Measurements from ENCODE around the gene FARP1. TPM values are rescaled to one million over a fixed set of nuclear protein-coding genes. Genes with fewer than 3 reads are reported as not detected.

The FARP1 gene
- polyA plus RNA-seq, 1 of the 3 experiments (the other 2 are of a cell fraction) = 12.0 TPM

GRCh38 chr13:98504371-98504963 is 361.6 kb downstream of the FARP1 start:
- TF ChIP-seq IRF3 (IDR thresholded peaks at IDR 0.05; ENCODE audit: low read depth, low read length) (no peak), MEF2A (IDR thresholded peaks at IDR 0.05; ENCODE audit: borderline replicate concordance, low read depth) (no peak), USF2 (IDR thresholded peaks at IDR 0.05; ENCODE audit: borderline replicate concordance, low read depth, low read length) (no peak), RFX5 (IDR thresholded peaks at IDR 0.05; ENCODE audit: low read length) (no peak), REST (IDR thresholded peaks at IDR 0.05; ENCODE audit: low read depth, low read length) (no peak), FOSL2 (IDR thresholded peaks at IDR 0.05; ENCODE audit: borderline replicate concordance, low read depth) (no peak), NRF1 (IDR thresholded peaks at IDR 0.05; ENCODE audit: low read depth, low read length) (no peak), YY1 (IDR thresholded peaks at IDR 0.05; ENCODE audit: low read depth) (no peak), MAX (IDR thresholded peaks at IDR 0.05; ENCODE audit: low read depth) (no peak), MXI1 (IDR thresholded peaks at IDR 0.05; ENCODE audit: low read depth, low read length) (no peak), ZBTB33 (IDR thresholded peaks at IDR 0.05; ENCODE audit: borderline replicate concordance, low read depth) (no peak)
- CTCF ChIA-PET = interaction anchor here (0.9 to 1.3 kb wide), 3 partner anchors 8 to 336 kb away, joined by 3 to 6 read pairs (median 3); no protein-coding TSS in a partner anchor
- no peaks in the 10 kb centered on the region for H3K9me2 ChIP-seq
- H3K27me3 ChIP-seq (ENCODE audit: insufficient read depth) = no peaks in the 10 kb centered on the region
- WGBS (ENCODE audit: low lambda C conversion rate) = 96% methylated on average over 12 of the region's 12 CpGs
- H3K4me1 ChIP-seq (ENCODE audit: control insufficient read depth in 1 of 2, insufficient read depth in 2 of 2, low read depth in 1 of 2, low read length in 1 of 2) = peaks cover 24 to 40% of the 10 kb centered on the region in 2 experiments; a peak in 3 of 4 replicates
- H3K4me2 ChIP-seq = no peak overlapping the region; the same call in 1 of the 2 replicates
- H3K4me3 ChIP-seq (ENCODE audit: low read depth in 2 of 2, low read length in 1 of 2) = no peak overlapping the region
- peaks cover 76% of the 10 kb centered on the region for H3K79me2 ChIP-seq (ENCODE audit: insufficient read depth)
- peaks cover 22% of the 10 kb centered on the region for H4K20me1 ChIP-seq (ENCODE audit: insufficient read depth)
- H3F3A ChIP-seq (replicated peaks; ENCODE audit: insufficient read depth) = no peaks in the 10 kb centered on the region
- no peak overlapping the region for H3K27ac ChIP-seq (ENCODE audit: low read depth in 2 of 2, low read length in 1 of 2)
- DNase-seq = no peak
- H3K9me3 ChIP-seq = no peaks in the 10 kb centered on the region
- POLR2A ChIA-PET = no interaction called here
- H3K9ac ChIP-seq = no peak overlapping the region
- no peak overlapping the region for H2AFZ ChIP-seq (ENCODE audit: low read depth)
- peaks cover 0 to 2% of the 10 kb centered on the region in 2 experiments for H3K36me3 ChIP-seq (replicated peaks in 1 of 2; ENCODE audit: control insufficient read depth in 1 of 2, insufficient read depth in 2 of 2, low read length in 1 of 2)

Small RNA genes within 50 kb of the gene (small RNA-seq; reads per million reads assigned to genes)
- gene MIR3170 = 0 to 3.9 (median 1.5) reads per million in 7 experiments

Other genes with a start within 250 kb of the FARP1 start
- 77.1 and 91.8 TPM in 2 replicates for gene IPO5, start 189.4 kb upstream of the FARP1 start, polyA plus RNA-seq (2012; rRNA removed)
- gene RNF113B, start 34.2 kb downstream of the FARP1 start, polyA plus RNA-seq (2012; rRNA removed) = not detected in 2 replicates